ENCODE data around the gene RENBP.

DNA sequence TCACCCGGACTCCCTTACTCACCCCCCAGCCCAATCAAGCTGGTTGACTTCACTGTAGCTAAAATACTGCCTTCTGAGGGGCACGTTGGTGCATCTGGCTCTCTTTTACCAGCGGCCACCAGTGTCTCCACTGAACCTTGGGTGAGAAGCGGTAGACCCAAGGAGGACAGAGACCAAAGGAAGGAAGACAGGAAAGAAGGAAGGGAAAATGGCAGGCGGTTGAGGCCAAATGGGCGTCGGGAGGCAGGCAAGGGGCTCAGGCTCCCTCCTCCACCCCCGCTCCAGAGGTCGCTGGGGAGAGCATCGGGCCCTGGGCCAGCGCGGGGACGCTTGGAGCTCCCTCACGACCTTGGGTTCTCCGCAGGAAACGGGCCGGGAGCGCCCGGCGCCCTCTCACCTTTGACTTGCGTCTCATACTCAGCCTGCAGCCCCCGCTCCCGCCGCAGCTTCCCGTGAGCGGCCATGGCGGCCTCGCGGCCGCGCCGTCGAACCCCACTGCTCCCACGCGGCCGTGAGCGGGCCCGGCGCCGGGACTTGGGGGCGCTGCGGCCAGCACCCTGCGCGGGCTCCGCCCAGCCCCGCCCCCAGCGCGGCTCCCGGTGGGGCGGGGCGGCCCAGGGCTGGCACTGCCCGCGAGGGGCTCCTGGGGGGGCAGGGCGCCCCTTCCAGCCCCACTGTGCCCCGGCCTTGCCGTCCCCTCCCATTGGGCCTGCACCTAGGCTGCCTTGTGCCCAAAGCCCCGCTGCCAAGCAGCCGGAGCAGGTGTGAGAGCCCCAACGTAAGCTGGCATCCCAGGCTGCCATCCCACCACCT, 18.5 kb downstream of the RENBP start, which contains the start of gene ARHGAP4:
- TF ChIP-seq CTCF (IDR thresholded peaks at IDR 0.05; ENCODE audit: low read depth, low read length, missing input control) (no peak), SP1 (IDR thresholded peaks at IDR 0.05) (no peak)
- TF ChIP-seq, protein P1, sequence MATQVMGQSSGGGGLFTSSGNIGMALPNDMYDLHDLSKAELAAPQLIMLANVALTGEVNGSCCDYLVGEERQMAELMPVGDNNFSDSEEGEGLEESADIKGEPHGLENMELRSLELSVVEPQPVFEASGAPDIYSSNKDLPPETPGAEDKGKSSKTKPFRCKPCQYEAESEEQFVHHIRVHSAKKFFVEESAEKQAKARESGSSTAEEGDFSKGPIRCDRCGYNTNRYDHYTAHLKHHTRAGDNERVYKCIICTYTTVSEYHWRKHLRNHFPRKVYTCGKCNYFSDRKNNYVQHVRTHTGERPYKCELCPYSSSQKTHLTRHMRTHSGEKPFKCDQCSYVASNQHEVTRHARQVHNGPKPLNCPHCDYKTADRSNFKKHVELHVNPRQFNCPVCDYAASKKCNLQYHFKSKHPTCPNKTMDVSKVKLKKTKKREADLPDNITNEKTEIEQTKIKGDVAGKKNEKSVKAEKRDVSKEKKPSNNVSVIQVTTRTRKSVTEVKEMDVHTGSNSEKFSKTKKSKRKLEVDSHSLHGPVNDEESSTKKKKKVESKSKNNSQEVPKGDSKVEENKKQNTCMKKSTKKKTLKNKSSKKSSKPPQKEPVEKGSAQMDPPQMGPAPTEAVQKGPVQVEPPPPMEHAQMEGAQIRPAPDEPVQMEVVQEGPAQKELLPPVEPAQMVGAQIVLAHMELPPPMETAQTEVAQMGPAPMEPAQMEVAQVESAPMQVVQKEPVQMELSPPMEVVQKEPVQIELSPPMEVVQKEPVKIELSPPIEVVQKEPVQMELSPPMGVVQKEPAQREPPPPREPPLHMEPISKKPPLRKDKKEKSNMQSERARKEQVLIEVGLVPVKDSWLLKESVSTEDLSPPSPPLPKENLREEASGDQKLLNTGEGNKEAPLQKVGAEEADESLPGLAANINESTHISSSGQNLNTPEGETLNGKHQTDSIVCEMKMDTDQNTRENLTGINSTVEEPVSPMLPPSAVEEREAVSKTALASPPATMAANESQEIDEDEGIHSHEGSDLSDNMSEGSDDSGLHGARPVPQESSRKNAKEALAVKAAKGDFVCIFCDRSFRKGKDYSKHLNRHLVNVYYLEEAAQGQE (IDR thresholded peaks at IDR 0.05): no peak

All from liver (tissue), 3 donors.